KBM-7 (cell line): Measurements from ENCODE around the gene MEX3B.
"Not testable (repeated sequence)": the region's sequence is repeated elsewhere in the genome, so short reads cannot be mapped to it uniquely, and the experiment has no call there.

Source experiments
- DNase-seq: peaks from one replicate; pipeline ENCODE4 v3.0.0-alpha.2; 2015
- in situ Hi-C: fragments of 300-500 bp; cut with MboI; formaldehyde crosslinking; loops from 2 replicates; pipeline ENCODE4 v1.14.3; 2020; ENCODE audit warnings: low sequenced_read_pairs, low pct_unique_long_range_greater_than_20kb, mixed read lengths

MEX3B gene

DNA sequence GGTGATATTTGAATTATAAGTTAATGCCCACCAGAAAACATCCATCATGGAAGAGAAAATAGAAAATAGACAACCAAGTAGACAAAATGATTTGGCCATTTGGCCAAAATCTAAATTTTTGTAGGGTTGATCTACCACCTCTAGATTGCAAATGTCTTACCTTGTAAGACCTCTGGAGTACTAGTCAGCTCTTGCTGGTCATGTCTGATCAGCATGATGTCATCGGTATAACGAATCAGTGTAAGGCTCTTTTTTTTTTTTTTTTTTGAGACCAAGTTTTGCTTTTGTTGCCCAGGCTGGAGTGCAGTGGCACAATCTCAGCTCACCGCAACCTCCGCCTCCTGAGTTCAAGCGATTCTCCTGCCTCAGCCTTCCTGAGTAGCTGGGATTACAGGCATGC lies 17.7 kb downstream of the MEX3B start:
- DNase-seq, in situ Hi-C loops: not testable (repeated sequence)

DNA sequence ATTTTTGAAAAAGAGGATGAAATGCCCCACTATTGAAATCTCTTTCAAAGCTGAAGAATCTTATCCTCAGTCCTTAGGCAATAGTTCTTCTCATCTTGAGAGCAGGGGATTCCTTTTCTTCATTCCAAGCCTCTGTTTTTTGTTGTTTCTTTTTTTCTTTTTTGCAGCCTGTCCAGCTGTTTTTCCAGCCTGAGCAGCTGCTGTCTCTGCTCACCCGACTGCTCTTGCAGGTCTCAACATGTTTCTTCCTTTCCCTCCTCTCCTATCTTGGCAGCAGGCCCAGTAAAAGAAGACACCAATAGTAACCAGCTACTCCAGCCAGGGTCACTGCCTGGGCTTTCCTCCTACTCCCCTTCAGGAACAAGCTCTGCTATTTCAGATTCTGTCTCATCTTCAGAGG lies 23.8 kb downstream of the MEX3B start:
- peak; percentile 97 for DNase-seq
- in situ Hi-C loops, result no loop called here

- no peak for DNase-seq
- in situ Hi-C loops, result no loop called here
Observed at GRCh38 chr15:82020625-82021394, 25.0 kb downstream of the MEX3B start.

DNA sequence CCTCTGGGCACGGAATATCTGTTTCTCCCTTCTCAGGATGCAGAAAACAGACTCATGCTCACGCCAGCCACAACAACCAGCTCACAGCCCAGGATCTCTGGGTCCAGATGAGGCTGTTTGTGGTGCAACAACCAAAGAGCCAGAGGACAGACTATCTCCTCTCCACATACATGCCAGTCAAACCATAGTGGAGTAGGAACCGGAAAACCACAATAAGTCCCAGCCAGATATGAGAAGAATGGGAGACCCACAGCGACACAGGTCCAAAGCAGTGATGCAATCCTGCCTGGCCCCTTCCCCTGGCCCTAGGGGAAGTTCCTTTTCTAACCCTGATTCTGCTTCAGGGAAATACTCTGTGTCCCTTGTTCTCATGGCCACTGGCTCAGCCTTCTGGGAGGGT lies 27.6 kb downstream of the MEX3B start:
- peak; percentile 100 for DNase-seq
- in situ Hi-C loops, result no loop called here

DNA sequence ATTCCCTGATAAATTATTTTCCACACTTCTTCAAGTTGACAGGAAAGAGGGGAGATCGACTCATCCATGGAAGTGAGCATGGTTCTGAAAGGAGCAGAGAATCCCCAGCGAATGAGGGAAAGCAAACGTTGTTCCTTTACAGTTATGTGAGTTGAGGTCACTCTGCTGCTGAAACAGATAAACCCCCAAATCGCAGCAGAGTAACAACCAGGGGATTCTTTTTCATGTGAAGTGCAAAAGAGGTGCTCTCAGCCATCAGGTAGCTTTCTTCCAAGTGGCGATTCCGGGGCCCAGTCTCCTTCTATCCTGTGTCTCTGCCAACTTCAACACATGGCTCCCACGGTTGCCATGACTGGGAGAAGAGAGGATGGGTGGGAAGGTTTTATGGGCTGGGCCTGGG lies 28.2 kb downstream of the MEX3B start:
- DNase-seq, result no peak
- in situ Hi-C loops, result no loop called here

DNA sequence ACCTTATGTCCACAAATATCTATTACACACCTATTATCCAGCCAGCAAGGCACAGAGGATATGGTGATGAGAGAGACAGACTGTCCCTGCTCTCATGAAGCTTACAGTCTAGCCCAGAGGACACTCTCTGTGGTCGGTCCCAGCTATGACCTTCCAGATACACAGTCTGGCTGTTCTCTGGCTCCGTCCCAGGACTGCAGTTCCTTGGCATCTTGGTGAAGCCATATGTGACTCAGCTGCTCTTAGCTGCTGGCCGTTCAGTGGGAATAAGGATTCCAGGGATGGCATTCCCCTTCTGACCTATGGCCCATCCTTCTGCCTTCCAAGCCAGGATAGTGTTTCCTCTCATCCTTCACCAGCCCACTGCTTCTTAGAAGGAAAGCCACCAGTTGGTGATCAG lies 30.8 kb downstream of the MEX3B start:
- in situ Hi-C loops, result no loop called here
- no peak for DNase-seq

- in situ Hi-C loops, result no loop called here
- no peak for DNase-seq
Observed at GRCh38 chr15:82012908-82013307, 32.9 kb downstream of the MEX3B start.

- in situ Hi-C loops, result no loop called here
Observed at GRCh38 chr15:82005239-82005638, 40.6 kb downstream of the MEX3B start.

DNA sequence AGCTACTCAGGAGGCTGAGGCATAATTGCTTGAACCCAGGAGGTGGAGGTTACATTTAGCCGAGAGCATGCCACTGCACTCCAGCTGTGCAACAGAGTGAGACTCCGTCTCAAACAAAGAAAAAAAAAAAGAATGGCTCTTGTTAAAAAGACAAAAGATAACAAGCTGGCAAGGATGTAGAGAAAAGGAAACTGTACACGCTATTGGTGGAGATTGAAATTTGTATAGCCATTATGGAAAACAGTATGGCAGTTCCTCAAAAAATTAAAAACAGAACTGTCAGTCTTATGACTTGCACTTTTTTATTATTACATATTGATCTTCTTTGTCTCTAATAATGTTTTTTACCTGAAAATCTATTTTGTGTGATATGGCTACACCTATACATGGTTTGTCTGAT lies 41.9 kb downstream of the MEX3B start:
- peak; percentile 55 for DNase-seq
- in situ Hi-C loops, result no loop called here

More at GRCh38 chr15:82005239-82005638, 40.6 kb downstream of the MEX3B start:
- DNase-seq, result no peak

DNA sequence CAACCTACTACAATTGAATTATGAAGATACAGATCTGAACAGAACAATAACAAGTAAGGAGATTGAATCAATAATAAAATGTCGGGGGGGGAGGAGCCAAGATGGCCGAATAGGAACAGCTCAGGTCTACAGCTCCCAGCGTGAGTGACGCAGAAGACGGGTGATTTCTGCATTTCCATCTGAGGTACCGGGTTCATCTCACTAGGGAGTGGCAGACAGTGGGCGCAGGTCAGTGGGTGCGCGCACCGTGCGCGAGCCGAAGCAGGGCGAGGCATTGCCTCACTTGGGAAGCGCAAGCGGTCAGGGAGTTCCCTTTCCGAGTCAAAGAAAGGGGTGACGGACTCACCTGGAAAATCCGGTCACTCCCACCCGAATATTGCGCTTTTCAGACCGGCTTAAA lies 50.7 kb downstream of the MEX3B start:
- DNase-seq, in situ Hi-C loops: not testable (repeated sequence)

GRCh38 chr15:81992523-81992922 lies 53.3 kb downstream of the MEX3B start:
- in situ Hi-C loops, result no loop called here
- DNase-seq, result peak; percentile 35
